Epithelial cell of proximal tubule (primary cell): Measurements from ENCODE around the gene LRMDA. TPM values are rescaled to one million over a fixed set of nuclear protein-coding genes. Genes with fewer than 3 reads are reported as not detected.

Experiments
- DNase-seq: peaks from one replicate; pipeline ENCODE4 v3.0.0-alpha.2; 2011; ENCODE audit warnings: low read depth
- H3K4me3 ChIP-seq: 2 replicates; pipeline ENCODE4 v1.5.1; 2011; ENCODE audit warnings: low read depth, mild to moderate bottlenecking, low read length
- total RNA-seq: library from RNA; depleted of rRNA; stranded (reverse); fragments of >200 nt; gene quantifications from 2 replicates; pipeline ENCODE4 v1.2.3, GENCODE V29; 2015
- TF ChIP-seq, protein P1 (sequence below): conservative IDR thresholded peaks from 2 replicates; pipeline ENCODE4 v1.5.1; 2012; ENCODE audit warnings: low read depth, mild to moderate bottlenecking, low read length

The LRMDA gene
- total RNA-seq, 1 donor from 2014 or later: 0.75 TPM

DNA sequence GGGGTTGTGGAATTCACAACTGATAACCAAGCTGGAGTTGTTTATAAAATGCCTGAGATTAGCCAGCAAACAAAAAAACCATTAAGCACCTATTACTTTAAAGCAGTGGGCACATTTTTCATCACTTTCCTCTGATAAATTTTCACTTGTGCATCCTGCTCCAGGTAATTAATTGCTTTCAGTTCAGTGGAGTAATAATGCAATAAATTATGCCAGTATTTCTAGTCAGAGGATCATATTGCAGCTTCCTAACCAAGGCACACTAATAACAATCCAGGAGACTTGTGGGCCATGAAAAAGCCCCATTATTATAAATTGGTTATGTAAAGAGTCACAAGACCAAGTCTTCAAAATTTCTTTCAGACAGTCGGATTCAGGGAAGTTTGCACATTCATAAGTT, 193.2 kb downstream of the LRMDA start:
- H3K4me3 ChIP-seq: no peak overlapping the region
- TF ChIP-seq, protein P1, sequence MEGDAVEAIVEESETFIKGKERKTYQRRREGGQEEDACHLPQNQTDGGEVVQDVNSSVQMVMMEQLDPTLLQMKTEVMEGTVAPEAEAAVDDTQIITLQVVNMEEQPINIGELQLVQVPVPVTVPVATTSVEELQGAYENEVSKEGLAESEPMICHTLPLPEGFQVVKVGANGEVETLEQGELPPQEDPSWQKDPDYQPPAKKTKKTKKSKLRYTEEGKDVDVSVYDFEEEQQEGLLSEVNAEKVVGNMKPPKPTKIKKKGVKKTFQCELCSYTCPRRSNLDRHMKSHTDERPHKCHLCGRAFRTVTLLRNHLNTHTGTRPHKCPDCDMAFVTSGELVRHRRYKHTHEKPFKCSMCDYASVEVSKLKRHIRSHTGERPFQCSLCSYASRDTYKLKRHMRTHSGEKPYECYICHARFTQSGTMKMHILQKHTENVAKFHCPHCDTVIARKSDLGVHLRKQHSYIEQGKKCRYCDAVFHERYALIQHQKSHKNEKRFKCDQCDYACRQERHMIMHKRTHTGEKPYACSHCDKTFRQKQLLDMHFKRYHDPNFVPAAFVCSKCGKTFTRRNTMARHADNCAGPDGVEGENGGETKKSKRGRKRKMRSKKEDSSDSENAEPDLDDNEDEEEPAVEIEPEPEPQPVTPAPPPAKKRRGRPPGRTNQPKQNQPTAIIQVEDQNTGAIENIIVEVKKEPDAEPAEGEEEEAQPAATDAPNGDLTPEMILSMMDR: no peak
- no peak for DNase-seq

DNA sequence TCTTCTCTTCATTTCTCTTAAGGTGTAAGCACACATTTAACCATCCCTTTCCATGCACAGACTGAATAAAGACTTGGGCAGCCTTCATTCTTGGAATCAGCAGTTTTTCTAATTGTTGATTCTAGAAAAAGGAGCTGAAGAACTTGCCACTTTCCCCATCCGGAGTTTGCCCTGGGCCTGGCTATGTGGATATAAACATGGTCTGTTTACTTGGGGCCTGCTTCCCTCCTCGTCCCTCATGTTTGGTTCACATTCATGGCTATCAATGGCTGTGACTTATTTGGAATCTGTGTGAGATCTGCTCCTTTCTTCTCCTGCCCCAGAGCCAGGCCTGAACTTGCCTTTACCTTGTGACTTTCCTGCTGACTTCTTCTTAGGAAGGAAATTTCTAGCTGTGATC, 199.3 kb downstream of the LRMDA start:
- TF ChIP-seq, protein P1: no peak
- no peak overlapping the region for H3K4me3 ChIP-seq
- no peak for DNase-seq

DNA sequence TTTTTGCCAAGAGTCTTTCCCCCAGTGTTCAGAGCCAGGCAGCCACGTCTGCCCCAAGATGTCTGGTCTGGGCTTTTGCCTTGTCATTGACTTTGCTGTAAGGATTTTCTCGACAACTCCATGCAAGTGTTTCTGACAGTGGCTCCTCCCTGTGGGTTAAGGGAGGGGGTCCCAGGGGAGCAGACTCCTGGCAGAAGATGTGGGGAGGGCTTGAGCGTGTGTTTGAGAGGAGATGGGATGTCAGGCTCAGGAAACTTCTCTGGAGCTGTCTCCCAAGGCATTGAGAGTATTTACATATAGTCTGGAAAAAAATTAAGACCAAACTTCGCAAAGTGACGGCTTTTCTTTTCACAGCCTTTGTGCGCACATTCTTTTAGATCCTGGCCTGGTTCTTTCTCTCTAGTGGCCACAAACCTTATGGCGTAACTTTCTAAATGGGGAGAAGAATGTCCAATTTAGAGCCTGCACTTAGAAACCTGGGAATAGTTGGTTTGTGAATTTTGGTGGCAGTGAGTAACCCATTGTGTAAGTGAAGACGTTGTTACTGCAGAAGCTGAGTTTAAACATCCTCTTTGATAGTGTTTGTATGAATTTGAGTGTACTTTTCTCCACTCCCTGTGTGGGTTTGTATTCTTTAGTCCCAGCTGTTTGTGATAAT, 201.5 kb downstream of the LRMDA start:
- no peak for DNase-seq
- no peak overlapping the region for H3K4me3 ChIP-seq
- TF ChIP-seq, protein P1: no peak

DNA sequence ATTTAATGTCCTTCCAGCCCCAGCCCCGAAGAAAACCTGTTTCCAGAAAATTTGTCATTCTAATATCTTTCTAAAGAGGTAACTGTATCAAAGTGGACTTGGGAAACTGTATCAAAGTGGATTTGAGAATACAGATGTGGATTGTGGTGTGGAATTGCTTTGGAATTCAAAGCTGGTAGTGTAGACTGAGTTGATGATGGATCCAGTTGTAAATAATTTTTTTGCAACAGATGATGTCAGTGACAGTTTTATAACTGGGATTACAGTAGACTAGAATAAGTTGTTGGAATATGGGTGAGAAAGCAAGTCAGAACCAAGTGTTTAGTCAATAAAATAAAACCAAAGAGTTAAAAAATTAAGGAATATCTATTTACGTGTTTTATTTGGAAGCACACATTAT, 202.1 kb downstream of the LRMDA start:
- H3K4me3 ChIP-seq: no peak overlapping the region
- DNase-seq: no peak
- TF ChIP-seq, protein P1: no peak

DNA sequence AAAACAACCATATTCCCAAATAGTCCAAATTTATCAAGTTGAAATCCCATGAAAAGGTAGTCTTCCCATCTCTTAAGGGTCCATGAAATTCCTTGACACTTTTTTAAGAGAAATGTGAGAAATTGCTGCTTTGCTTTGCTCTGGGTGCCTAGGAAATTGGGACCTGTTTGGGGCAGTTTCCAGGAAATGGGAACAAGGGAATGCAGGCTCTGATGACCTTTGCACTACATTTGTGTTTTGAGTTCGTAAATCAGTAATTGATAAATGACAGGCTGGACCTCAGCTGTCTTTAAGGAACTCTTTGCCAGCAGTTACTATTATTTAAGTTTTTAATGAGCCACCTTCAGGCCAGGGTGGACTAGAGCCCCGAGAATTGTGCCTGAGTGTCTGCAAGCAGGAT, 203.5 kb downstream of the LRMDA start:
- TF ChIP-seq, protein P1: no peak
- no peak overlapping the region for H3K4me3 ChIP-seq
- no peak for DNase-seq

DNA sequence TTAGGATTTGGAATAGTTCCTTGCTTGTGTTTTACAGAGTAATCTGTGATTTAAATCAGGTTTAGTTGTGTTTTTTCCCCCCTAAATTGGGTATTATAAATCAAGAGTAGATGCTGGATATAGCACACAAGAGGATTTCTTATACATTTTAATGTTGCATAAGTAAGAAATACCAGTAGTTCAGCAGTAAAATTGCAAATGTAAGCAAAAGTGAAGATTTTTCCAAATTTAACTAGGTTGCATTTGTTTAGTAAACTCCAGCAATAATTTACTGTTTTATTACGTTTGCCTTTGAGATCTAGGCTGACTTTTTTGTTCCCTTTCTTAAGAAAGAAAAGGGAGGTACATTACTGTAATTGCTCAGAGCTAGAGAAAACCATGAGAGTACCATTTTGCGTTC, 207.3 kb downstream of the LRMDA start:
- DNase-seq: no peak
- H3K4me3 ChIP-seq: no peak overlapping the region
- TF ChIP-seq, protein P1: no peak

DNA sequence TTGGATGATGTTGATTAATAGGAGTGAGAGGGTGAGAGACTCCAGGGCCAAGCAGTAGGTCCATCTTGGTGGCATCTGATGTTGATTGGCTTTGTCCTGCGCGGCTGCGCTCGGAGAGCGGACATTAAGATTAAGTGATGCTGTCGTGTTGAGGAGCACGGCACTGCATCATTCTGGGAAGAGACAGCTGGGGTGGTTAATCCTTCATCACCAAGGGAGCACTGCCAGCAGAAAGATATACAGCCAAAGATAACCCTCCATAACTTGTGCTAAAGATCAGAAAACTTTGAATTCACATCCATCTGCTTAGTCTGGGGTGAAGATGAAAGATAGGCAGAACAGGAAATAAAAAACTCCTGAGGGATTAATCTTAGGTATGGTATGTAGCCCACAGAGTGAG, 208.3 kb downstream of the LRMDA start:
- TF ChIP-seq, protein P1: no peak
- no peak overlapping the region for H3K4me3 ChIP-seq
- DNase-seq: no peak
